WTC11 (cell line): ENCODE data around the gene MYO5B. TPM values are rescaled to one million over a fixed set of nuclear protein-coding genes. Genes with fewer than 3 reads are reported as not detected.

Experiments used
- ATAC-seq: fragments of 200-7000 bp; cut with Tn5 transposase; 2 replicates; pipeline ENCODE4 v1.10.0; 2021; ENCODE audit warnings: mild to moderate bottlenecking, moderate library complexity
- CTCF ChIA-PET: fragments of 300-600 bp; sonication (Branson Sonifier 250); formaldehyde crosslinking; loops from one replicate; lab custom pipeline; 2021; ENCODE audit warnings: antibody characterized with exemption; lab: Charles Lee
- POLR2A ChIA-PET: fragments of 350-600 bp; sonication (Branson Sonifier 250); formaldehyde crosslinking; loops from one replicate; lab custom pipeline; 2021; ENCODE audit warnings: antibody characterized with exemption; lab: Charles Lee
- DNase-seq: peaks from one replicate; pipeline ENCODE4 v3.0.0; 2021; ENCODE audit warnings: low spot score
- H3K27ac Mint-ChIP-seq: 2 replicates; pipeline ENCODE4 v1.8.0; 2021; ENCODE audit warnings: mixed read lengths
- H3K27me3 Mint-ChIP-seq: 2 replicates; pipeline ENCODE4 v1.8.0; 2021; ENCODE audit warnings: low read depth, mild to moderate bottlenecking, moderate library complexity, mixed read lengths
- H3K36me3 Mint-ChIP-seq: 2 replicates; pipeline ENCODE4 v1.8.0; 2021; ENCODE audit warnings: mixed read lengths
- H3K4me1 Mint-ChIP-seq: 2 replicates; pipeline ENCODE4 v1.8.0; 2022; ENCODE audit warnings: mixed read lengths
- H3K4me3 Mint-ChIP-seq: 2 replicates; pipeline ENCODE4 v1.8.0; 2021; ENCODE audit warnings: mild to moderate bottlenecking, moderate library complexity, mixed read lengths
- H3K9me3 Mint-ChIP-seq: 2 replicates; pipeline ENCODE4 v1.8.0; 2021; ENCODE audit warnings: mixed read lengths
- ATF1 ChIP-seq: sonication (generic); formaldehyde crosslinking; IDR thresholded peaks from 2 replicates; pipeline ENCODE4 v1.8.1; 2023; ENCODE audit warnings: mild to moderate bottlenecking, moderate library complexity, missing genetic modification reagents
- CBFB ChIP-seq: sonication (generic); formaldehyde crosslinking; IDR thresholded peaks from 2 replicates; pipeline ENCODE4 v1.8.1; 2022; ENCODE audit warnings: mild to moderate bottlenecking, low read depth, missing genetic modification reagents
- CREB1 ChIP-seq: sonication (generic); formaldehyde crosslinking; IDR thresholded peaks from 2 replicates; pipeline ENCODE4 v1.8.0; 2023; ENCODE audit warnings: mild to moderate bottlenecking, missing genetic modification reagents
- ETV6 ChIP-seq: sonication (generic); formaldehyde crosslinking; IDR thresholded peaks from 2 replicates; pipeline ENCODE4 v1.8.1; 2022; ENCODE audit warnings: mild to moderate bottlenecking, missing genetic modification reagents
- GRHL2 ChIP-seq: fragments of 250-450 bp; sonication (Bioruptor Pico); IDR thresholded peaks from 2 replicates; pipeline ENCODE4 v1.8.0; 2022; ENCODE audit warnings: mild to moderate bottlenecking, moderate library complexity; ENCODE audit not compliant: insufficient replicate concordance, severe bottlenecking
- GTF2I ChIP-seq: fragments of 250-450 bp; sonication (Bioruptor Pico); conservative IDR thresholded peaks from 2 replicates; pipeline ENCODE4 v1.4.0; 2021; ENCODE audit warnings: mild to moderate bottlenecking
- HMGA2 ChIP-seq: fragments of 250-450 bp; sonication (Bioruptor Pico); IDR thresholded peaks from 2 replicates; pipeline ENCODE4 v1.4.0; 2021; ENCODE audit warnings: mild to moderate bottlenecking, moderate library complexity
- NFE2L1 ChIP-seq: sonication (generic); formaldehyde crosslinking; IDR thresholded peaks from 2 replicates; pipeline ENCODE4 v1.8.1; 2023; ENCODE audit warnings: missing genetic modification reagents
- NR2C2 ChIP-seq: sonication (generic); formaldehyde crosslinking; IDR thresholded peaks from 2 replicates; pipeline ENCODE4 v1.8.0; 2022; ENCODE audit warnings: mild to moderate bottlenecking, missing genetic modification reagents
- SMAD3 ChIP-seq: sonication (generic); formaldehyde crosslinking; IDR thresholded peaks from 2 replicates; pipeline ENCODE4 v1.8.0; 2022; ENCODE audit warnings: missing genetic modification reagents, mild to moderate bottlenecking, borderline replicate concordance
- SP1 ChIP-seq: sonication (generic); formaldehyde crosslinking; conservative IDR thresholded peaks from 2 replicates; pipeline ENCODE4 v1.8.1; 2022; ENCODE audit warnings: missing genetic modification reagents
- TCF7 ChIP-seq: sonication (generic); formaldehyde crosslinking; IDR thresholded peaks from 2 replicates; pipeline ENCODE4 v1.8.0; 2022; ENCODE audit warnings: mild to moderate bottlenecking, low read depth, missing genetic modification reagents, moderate library complexity
- TEAD4 ChIP-seq: sonication (generic); formaldehyde crosslinking; IDR thresholded peaks from 2 replicates; pipeline ENCODE4 v1.8.0; 2022; ENCODE audit warnings: mild to moderate bottlenecking, missing genetic modification reagents
- USF2 ChIP-seq: sonication (generic); formaldehyde crosslinking; IDR thresholded peaks from 2 replicates; pipeline ENCODE4 v1.8.1; 2023; ENCODE audit warnings: mild to moderate bottlenecking, missing genetic modification reagents, moderate library complexity
- ZNF138 ChIP-seq: sonication (generic); formaldehyde crosslinking; conservative IDR thresholded peaks from 2 replicates; pipeline ENCODE4 v1.8.1; 2022; ENCODE audit warnings: mild to moderate bottlenecking, moderate library complexity, missing genetic modification reagents
- ZNF317 ChIP-seq: sonication (generic); formaldehyde crosslinking; IDR thresholded peaks from 2 replicates; pipeline ENCODE4 v1.8.1; 2023; ENCODE audit warnings: low read depth, mild to moderate bottlenecking, moderate library complexity, missing genetic modification reagents, borderline replicate concordance
- ZNF416 ChIP-seq: fragments of 250-450 bp; sonication (Bioruptor Pico); IDR thresholded peaks from 2 replicates; pipeline ENCODE4 v1.9.0; 2021; ENCODE audit warnings: mild to moderate bottlenecking, inconsistent platforms
- ZNF671 ChIP-seq: fragments of 250-450 bp; sonication (Bioruptor Pico); IDR thresholded peaks from 2 replicates; pipeline ENCODE4 v1.8.0; 2021; ENCODE audit warnings: mild to moderate bottlenecking
- total RNA-seq: library from RNA; stranded (reverse); gene quantifications from 3 replicates; pipeline ENCODE4 v1.2.3, GENCODE V29; 2021
- TF ChIP-seq, protein P1 (sequence below): sonication (generic); formaldehyde crosslinking; IDR thresholded peaks from 2 replicates; pipeline ENCODE4 v1.8.1; 2023; ENCODE audit warnings: mild to moderate bottlenecking, missing genetic modification reagents, borderline replicate concordance
- TF ChIP-seq, protein P2 (sequence below): fragments of 250-450 bp; sonication (Bioruptor Pico); IDR thresholded peaks from 2 replicates; pipeline ENCODE4 v1.9.0; 2021; ENCODE audit warnings: moderate library complexity, mild to moderate bottlenecking, inconsistent platforms, borderline replicate concordance
- TF ChIP-seq, protein P3 (sequence below): fragments of 250-450 bp; sonication (Bioruptor Pico); IDR thresholded peaks from 2 replicates; pipeline ENCODE4 v1.8.0; 2021; ENCODE audit warnings: mild to moderate bottlenecking
- TF ChIP-seq, protein P4 (sequence below): fragments of 250-450 bp; sonication (Bioruptor Pico); IDR thresholded peaks from 2 replicates; pipeline ENCODE4 v2.1.2; 2022; ENCODE audit warnings: mild to moderate bottlenecking, moderate library complexity
- TF ChIP-seq, protein P5 (sequence below): fragments of 250-450 bp; sonication (Bioruptor Pico); conservative IDR thresholded peaks from 2 replicates; pipeline ENCODE4 v1.9.0; 2021; ENCODE audit warnings: mild to moderate bottlenecking

Gene MYO5B
- total RNA-seq, 1 experiment from 2014 or later, result 8.7 TPM

GRCh38 chr18:50105027-50105426 is 89.9 kb downstream of the MYO5B start:
- H3K36me3 Mint-ChIP-seq, result no peaks in the 10 kb centered on the region
- ChIA-PET CTCF (interaction anchor here (0.7 to 0.8 kb wide), 2 partner anchors 90 to 104 kb away, joined by 3 read pairs; partner anchors contain the start of gene MYO5B), POLR2A (no interaction called here)
- no peak for DNase-seq
- H3K4me1 Mint-ChIP-seq, result no peaks in the 10 kb centered on the region
- TF ChIP-seq CREB1, result no peak
- TF ChIP-seq GRHL2, result no peak
- TF ChIP-seq, protein P1, sequence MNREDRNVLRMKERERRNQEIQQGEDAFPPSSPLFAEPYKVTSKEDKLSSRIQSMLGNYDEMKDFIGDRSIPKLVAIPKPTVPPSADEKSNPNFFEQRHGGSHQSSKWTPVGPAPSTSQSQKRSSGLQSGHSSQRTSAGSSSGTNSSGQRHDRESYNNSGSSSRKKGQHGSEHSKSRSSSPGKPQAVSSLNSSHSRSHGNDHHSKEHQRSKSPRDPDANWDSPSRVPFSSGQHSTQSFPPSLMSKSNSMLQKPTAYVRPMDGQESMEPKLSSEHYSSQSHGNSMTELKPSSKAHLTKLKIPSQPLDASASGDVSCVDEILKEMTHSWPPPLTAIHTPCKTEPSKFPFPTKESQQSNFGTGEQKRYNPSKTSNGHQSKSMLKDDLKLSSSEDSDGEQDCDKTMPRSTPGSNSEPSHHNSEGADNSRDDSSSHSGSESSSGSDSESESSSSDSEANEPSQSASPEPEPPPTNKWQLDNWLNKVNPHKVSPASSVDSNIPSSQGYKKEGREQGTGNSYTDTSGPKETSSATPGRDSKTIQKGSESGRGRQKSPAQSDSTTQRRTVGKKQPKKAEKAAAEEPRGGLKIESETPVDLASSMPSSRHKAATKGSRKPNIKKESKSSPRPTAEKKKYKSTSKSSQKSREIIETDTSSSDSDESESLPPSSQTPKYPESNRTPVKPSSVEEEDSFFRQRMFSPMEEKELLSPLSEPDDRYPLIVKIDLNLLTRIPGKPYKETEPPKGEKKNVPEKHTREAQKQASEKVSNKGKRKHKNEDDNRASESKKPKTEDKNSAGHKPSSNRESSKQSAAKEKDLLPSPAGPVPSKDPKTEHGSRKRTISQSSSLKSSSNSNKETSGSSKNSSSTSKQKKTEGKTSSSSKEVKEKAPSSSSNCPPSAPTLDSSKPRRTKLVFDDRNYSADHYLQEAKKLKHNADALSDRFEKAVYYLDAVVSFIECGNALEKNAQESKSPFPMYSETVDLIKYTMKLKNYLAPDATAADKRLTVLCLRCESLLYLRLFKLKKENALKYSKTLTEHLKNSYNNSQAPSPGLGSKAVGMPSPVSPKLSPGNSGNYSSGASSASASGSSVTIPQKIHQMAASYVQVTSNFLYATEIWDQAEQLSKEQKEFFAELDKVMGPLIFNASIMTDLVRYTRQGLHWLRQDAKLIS (CRISPR knock-in tag), result no peak
- no peak for TF ChIP-seq CBFB (CRISPR knock-in tag)
- no peak for TF ChIP-seq NFE2L1 (CRISPR knock-in tag)
- TF ChIP-seq, protein P2, sequence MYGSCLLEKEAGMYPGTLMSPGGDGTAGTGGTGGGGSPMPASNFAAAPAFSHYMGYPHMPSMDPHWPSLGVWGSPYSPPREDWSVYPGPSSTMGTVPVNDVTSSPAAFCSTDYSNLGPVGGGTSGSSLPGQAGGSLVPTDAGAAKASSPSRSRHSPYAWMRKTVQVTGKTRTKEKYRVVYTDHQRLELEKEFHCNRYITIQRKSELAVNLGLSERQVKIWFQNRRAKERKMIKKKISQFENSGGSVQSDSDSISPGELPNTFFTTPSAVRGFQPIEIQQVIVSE, result no peak
- no peak for TF ChIP-seq SP1
- TF ChIP-seq TCF7 (CRISPR knock-in tag), result no peak
- TF ChIP-seq ZNF416 (CRISPR knock-in tag), result no peak
- TF ChIP-seq NR2C2, result no peak
- no peak for TF ChIP-seq ETV6 (CRISPR knock-in tag)
- TF ChIP-seq, protein P3, sequence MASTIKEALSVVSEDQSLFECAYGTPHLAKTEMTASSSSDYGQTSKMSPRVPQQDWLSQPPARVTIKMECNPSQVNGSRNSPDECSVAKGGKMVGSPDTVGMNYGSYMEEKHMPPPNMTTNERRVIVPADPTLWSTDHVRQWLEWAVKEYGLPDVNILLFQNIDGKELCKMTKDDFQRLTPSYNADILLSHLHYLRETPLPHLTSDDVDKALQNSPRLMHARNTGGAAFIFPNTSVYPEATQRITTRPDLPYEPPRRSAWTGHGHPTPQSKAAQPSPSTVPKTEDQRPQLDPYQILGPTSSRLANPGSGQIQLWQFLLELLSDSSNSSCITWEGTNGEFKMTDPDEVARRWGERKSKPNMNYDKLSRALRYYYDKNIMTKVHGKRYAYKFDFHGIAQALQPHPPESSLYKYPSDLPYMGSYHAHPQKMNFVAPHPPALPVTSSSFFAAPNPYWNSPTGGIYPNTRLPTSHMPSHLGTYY, result no peak
- no peak for TF ChIP-seq GTF2I (CRISPR knock-in tag)
- TF ChIP-seq TEAD4 (CRISPR knock-in tag), result no peak
- no peak for TF ChIP-seq ZNF138
- TF ChIP-seq ATF1 (CRISPR knock-in tag), result no peak
- TF ChIP-seq USF2 (CRISPR knock-in tag), result no peak
- TF ChIP-seq ZNF671 (CRISPR knock-in tag), result no peak
- TF ChIP-seq, protein P4, sequence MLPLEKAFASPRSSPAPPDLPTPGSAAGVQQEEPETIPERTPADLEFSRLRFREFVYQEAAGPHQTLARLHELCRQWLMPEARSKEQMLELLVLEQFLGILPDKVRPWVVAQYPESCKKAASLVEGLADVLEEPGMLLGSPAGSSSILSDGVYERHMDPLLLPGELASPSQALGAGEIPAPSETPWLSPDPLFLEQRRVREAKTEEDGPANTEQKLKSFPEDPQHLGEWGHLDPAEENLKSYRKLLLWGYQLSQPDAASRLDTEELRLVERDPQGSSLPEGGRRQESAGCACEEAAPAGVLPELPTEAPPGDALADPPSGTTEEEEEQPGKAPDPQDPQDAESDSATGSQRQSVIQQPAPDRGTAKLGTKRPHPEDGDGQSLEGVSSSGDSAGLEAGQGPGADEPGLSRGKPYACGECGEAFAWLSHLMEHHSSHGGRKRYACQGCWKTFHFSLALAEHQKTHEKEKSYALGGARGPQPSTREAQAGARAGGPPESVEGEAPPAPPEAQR (CRISPR knock-in tag), result no peak
- peaks cover 7% of the 10 kb centered on the region; the same call in 1 of the 2 replicates for H3K9me3 Mint-ChIP-seq
- no peak for ATAC-seq
- no peak overlapping the region for H3K27ac Mint-ChIP-seq
- no peaks in the 10 kb centered on the region; the same call in 1 of the 2 replicates for H3K27me3 Mint-ChIP-seq
- H3K4me3 Mint-ChIP-seq, result no peak overlapping the region

GRCh38 chr18:50104421-50104820 is 90.5 kb downstream of the MYO5B start:
- CTCF ChIA-PET, result no interaction called here
- TF ChIP-seq ZNF416 (CRISPR knock-in tag), result no peak
- no peak for TF ChIP-seq SMAD3
- TF ChIP-seq, protein P5, sequence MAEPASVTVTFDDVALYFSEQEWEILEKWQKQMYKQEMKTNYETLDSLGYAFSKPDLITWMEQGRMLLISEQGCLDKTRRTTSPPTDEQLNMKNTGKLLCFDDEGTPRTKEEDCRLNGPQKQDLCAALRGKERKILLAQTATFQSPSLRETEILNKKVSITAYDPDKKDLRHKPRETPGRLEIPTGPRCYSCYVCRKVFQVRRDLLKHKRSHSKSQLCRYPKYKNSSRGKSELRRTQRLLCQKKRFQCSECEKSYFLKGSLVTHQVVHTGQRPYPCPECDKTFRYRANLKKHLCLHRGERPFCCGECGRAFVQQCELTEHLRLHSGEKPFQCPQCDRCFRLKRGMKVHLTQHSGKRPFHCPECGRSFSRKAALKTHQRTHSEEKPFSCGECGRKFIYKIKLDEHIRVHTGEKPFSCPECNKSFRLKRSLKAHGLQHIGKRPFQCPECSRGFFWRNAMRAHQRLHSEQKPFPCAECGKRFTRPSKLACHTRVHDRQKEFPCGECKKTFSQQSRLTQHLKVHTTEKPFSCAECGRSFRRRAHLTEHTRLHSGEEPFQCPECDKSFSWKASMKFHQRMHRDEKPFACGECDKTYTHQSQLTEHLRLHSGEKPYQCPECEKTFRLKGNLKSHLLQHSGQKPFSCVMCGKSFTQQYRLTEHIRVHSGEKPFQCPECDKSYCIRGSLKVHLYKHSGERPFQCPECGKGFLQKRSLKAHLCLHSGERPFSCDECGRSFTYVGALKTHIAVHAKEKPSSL (CRISPR knock-in tag), result no peak
- no peak for TF ChIP-seq ATF1 (CRISPR knock-in tag)
- no peak for TF ChIP-seq HMGA2
- no peak for TF ChIP-seq GRHL2
- no peak for TF ChIP-seq ZNF317

More at GRCh38 chr18:50104421-50104820, 90.5 kb downstream of the MYO5B start:
- Mint-ChIP-seq H3K36me3 (no peaks in the 10 kb centered on the region), H3K27me3 (no peaks in the 10 kb centered on the region), H3K4me3 (no peak overlapping the region), H3K27ac (no peak overlapping the region), H3K9me3 (peaks cover 7% of the 10 kb centered on the region; the same call in 1 of the 2 replicates), H3K4me1 (no peaks in the 10 kb centered on the region)
- DNase-seq (no peak), ATAC-seq (no peak)
- POLR2A ChIA-PET, result no interaction called here
